A549 treated with CpdA at 1 μM for 4 hours (cell line): ENCODE data around the gene USP53. TPM values are rescaled to one million over a fixed set of nuclear protein-coding genes. Genes with fewer than 3 reads are reported as not detected.

Experiments
- total RNA-seq: library from RNA; stranded (reverse); fragments of 200-300 nt; extraction: Qiagen RNA extraction; gene quantifications from 5 replicates; pipeline ENCODE4 v1.2.3, GENCODE V29; 2022; ENCODE audit warnings: low read depth

Gene USP53
- 6.0 to 12.7 TPM (median 9.2 TPM) in 5 replicates for total RNA-seq

DNA sequence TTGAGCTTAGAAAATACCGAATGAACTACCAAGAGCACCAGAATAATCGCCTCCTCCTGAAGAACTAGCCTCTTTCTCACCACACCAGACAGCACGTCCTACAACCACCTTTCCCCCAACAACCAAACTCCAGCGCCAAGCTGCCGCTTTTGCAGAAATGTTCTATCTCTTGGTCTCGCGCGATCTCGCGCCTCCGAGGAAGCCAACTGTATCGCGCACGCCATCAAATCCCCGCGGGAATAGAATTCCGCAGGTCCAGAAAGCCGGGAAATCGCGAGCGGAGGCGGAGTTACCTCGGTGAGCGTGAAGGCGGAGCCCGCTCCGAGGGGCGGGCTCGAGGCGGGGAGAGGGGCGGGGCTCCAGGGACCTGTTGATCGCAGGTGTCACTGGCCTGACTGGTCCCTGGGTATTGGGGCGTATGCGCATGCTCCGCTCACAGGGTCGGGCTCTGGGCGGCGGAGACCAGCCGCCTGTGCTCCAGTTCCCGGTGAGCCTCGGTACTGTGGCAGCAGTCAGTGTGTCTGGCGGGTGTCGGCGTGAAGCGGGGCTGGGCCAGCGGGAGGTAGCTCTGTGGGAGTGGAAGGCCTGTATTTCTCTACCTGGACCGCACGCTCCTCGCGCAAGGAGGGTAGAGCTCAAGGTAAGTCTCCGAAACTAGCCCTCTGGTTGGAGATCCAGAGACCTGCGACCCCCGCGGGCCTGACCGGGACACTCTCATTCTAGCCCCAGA is at the start of gene USP53:
Gene USP53, plus strand, starts transcription at position 480 of the 730 bp plus-strand sequence. CDS start 27,047 bp downstream, outside the sequence.

DNA sequence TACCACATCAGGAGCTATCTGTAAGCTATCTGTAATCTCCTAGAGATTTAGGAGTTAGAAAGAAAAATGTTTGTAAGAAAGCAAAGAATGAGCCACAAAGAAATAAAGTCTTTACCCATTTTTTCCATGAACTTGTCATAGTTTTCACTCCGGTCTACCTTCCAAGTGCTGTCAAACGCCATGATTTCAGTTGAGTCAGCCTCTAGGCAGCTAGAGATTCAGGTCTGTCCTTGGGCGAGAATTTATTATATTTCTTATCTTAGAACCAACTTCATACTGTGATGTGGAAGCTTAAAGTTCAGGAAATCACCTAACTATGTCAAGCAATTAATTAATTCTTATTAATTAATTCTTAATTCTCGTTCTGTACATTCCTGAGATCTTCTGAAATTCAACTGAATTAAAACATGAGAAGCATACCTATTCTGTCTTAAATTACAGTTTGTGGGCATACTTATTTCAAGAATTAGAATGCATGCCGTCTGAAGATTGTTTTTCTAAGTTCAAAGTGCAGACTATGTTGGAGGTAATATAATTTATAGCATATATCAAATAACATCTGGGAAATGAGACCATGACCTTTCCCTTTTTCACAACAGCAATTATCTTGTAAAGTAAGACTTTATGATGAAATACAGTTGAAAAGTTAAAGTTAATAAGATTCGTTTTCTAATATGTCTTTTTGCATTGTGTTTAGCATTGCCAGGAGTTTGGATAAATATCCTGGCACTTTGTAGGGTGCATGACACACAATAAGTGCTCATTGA is 109.6 kb downstream of the USP53 start, which contains the start of gene FABP2:
Gene FABP2, minus strand, starts transcription at position 218 of the 767 bp plus-strand sequence. Its CDS starts 36 bp downstream, at position 182.

Other genes starting within 250 kb of the USP53 start
- gene MYOZ2, start 76.9 kb upstream of the USP53 start, total RNA-seq = not detected in 5 replicates
- not detected in 5 replicates for gene FABP2, start 109.4 kb downstream of the USP53 start, total RNA-seq